B cell (primary cell): ENCODE measurements around the gene NHSL2. TPM values are rescaled to one million over a fixed set of nuclear protein-coding genes. Genes with fewer than 3 reads are reported as not detected.

ENCODE experiments used
- ATAC-seq: fragments of 200-7000 bp; cut with Tn5 transposase; one replicate; pipeline ENCODE4 v1.10.0; 2021; ENCODE audit warnings: low read depth, mild to moderate bottlenecking, moderate number of reproducible peaks, moderate library complexity
- CTCF ChIA-PET: fragments of 350-600 bp; sonication (Branson Sonifier 250); formaldehyde crosslinking; loops from one replicate; lab custom pipeline; 2021; ENCODE audit warnings: antibody characterized with exemption, inconsistent platforms; lab: Charles Lee
- POLR2A ChIA-PET: fragments of 350-600 bp; sonication (Branson Sonifier 250); formaldehyde crosslinking; loops from one replicate; lab custom pipeline; 2021; ENCODE audit warnings: antibody characterized with exemption; lab: Charles Lee
- DNase-seq: peaks from one replicate; pipeline ENCODE4 v3.0.0; 2013
- H2AFZ ChIP-seq: 2 replicates; pipeline ENCODE4 v1.6.1; 2012; ENCODE audit warnings: mild to moderate bottlenecking, low read depth, low read length; ENCODE audit not compliant: insufficient read depth, poor library complexity, severe bottlenecking
- H3K27ac ChIP-seq, 2 donors: 1 replicate in 1 of 2; 2 replicates in 1 of 2; pipeline ENCODE4 v1.5.1; 2012 to 2013; ENCODE audit warnings: low read length in 2 of 2, mild to moderate bottlenecking in 2 of 2, moderate library complexity in 1 of 2
- H3K27me3 ChIP-seq, 4 experiments: fragments of 200-600 bp in 1 of 4; sonication (generic) in 1 of 4; replicated peaks in 1 of 4; 1 replicate in 2 of 4; 2 replicates in 2 of 4; pipeline versions ENCODE4 v1.6.1 to v1.7.0; 2013 to 2016; ENCODE audit warnings: low read length in 3 of 4, mild to moderate bottlenecking in 2 of 4, mixed read lengths in 1 of 4, moderate library complexity in 1 of 4; ENCODE audit not compliant: insufficient read depth in 4 of 4, control insufficient read depth in 3 of 4; ENCODE audit errors: control extremely low read depth in 1 of 4
- H3K36me3 ChIP-seq, 2 experiments: replicated peaks in 1 of 2; 1 replicate in 1 of 2; 2 replicates in 1 of 2; pipeline versions ENCODE4 v1.6.1 to v1.7.1; 2013; ENCODE audit warnings: low read length in 1 of 2; ENCODE audit not compliant: insufficient read depth in 2 of 2, control insufficient read depth in 1 of 2; ENCODE audit errors: control extremely low read depth in 1 of 2, extremely low read depth in 1 of 2
- H3K4me1 ChIP-seq, 2 donors: fragments of 200-600 bp in 1 of 2; sonication (generic) in 1 of 2; 1 replicate in 1 of 2; 2 replicates in 1 of 2; pipeline versions ENCODE4 v1.5.1 to v1.6.1; 2013 to 2017; ENCODE audit warnings: low read length in 2 of 2; ENCODE audit not compliant: control insufficient read depth in 2 of 2, insufficient read depth in 2 of 2
- H3K4me2 ChIP-seq: replicated peaks from 2 replicates; pipeline ENCODE3; 2012; ENCODE audit warnings: mild to moderate bottlenecking, low read depth, low read length; ENCODE audit not compliant: poor library complexity, severe bottlenecking
- H3K4me3 ChIP-seq, 5 experiments: fragments of 200-600 bp in 1 of 5; sonication (generic) in 1 of 5; 1 replicate in 3 of 5; 2 replicates in 2 of 5; pipeline versions ENCODE4 v1.5.1 to v1.7.0; 2011 to 2016; ENCODE audit warnings: low read length in 4 of 5, mild to moderate bottlenecking in 4 of 5, low read depth in 2 of 5, control low read depth in 1 of 5, moderate library complexity in 1 of 5; ENCODE audit not compliant: insufficient read depth in 1 of 5; ENCODE audit errors: control extremely low read depth in 1 of 5, extremely low read depth in 1 of 5
- H3K79me2 ChIP-seq: fragments of 200-600 bp; sonication (generic); one replicate; pipeline ENCODE4 v1.6.0; 2016; ENCODE audit warnings: low read length; ENCODE audit not compliant: control insufficient read depth, insufficient read depth
- H3K9ac ChIP-seq: fragments of 200-600 bp; sonication (generic); 2 replicates; pipeline ENCODE4 v1.6.1; 2017; ENCODE audit warnings: mild to moderate bottlenecking, low read length, moderate library complexity
- H3K9me3 ChIP-seq, 3 donors: one replicate each; pipeline versions ENCODE4 v1.6.1 to v1.7.1; 2013; ENCODE audit warnings: low read length in 2 of 3; ENCODE audit not compliant: control insufficient read depth in 2 of 3, insufficient read depth in 1 of 3; ENCODE audit errors: control extremely low read depth in 1 of 3
- H4K20me1 ChIP-seq: 2 replicates; pipeline ENCODE4 v1.6.0; 2012; ENCODE audit warnings: mild to moderate bottlenecking, low read length; ENCODE audit not compliant: insufficient read depth, control insufficient read depth, poor library complexity, severe bottlenecking
- H3K27ac Mint-ChIP-seq: one replicate; pipeline ENCODE4 v1.8.0; 2021; ENCODE audit warnings: mixed read lengths
- H3K27me3 Mint-ChIP-seq: one replicate; pipeline ENCODE4 v1.8.0; 2021; ENCODE audit warnings: mixed read lengths
- H3K4me1 Mint-ChIP-seq: one replicate; pipeline ENCODE4 v1.8.0; 2021; ENCODE audit warnings: mixed read lengths
- H3K4me3 Mint-ChIP-seq: one replicate; pipeline ENCODE4 v1.8.0; 2021; ENCODE audit warnings: mixed read lengths
- H3K9me3 Mint-ChIP-seq: one replicate; pipeline ENCODE4 v1.8.0; 2022; ENCODE audit warnings: mixed read lengths; ENCODE audit not compliant: insufficient read depth
- EZH2 ChIP-seq: IDR thresholded peaks from 2 replicates; pipeline ENCODE4 v1.6.1; 2012; ENCODE audit warnings: borderline replicate concordance, low read depth, mild to moderate bottlenecking, moderate library complexity, low read length; ENCODE audit not compliant: insufficient read depth, poor library complexity, severe bottlenecking
- WGBS: methylation state at CpG from one replicate; pipeline ENCODE4 v1.1.5; 2013; ENCODE audit warnings: missing lambda C conversion rate; ENCODE audit not compliant: insufficient coverage; 5-methylcytosine and 5-hydroxymethylcytosine counted together
- intact Hi-C: fragments of 100-400 bp; cut with micrococcal nuclease; formaldehyde crosslinking; loops from one replicate; pipeline ENCODE4 v1.10.0; 2022
- polyA plus RNA-seq: library from polyadenylated mRNA; depleted of rRNA; stranded (reverse); fragments of >200 nt; gene quantifications from 2 replicates; pipeline ENCODE4 v1.2.3, GENCODE V29; 2012
- total RNA-seq, 2 donors: library from RNA; stranded (reverse); fragments of 120-200 nt in 1 of 2; gene quantifications; 1 replicate in 1 of 2; 2 replicates in 1 of 2; pipeline versions ENCODE4 v1.2.3 to v1.2.4, GENCODE V29; 2013 to 2022
- TF ChIP-seq, protein P1 (sequence below): fragments of 200-600 bp; IDR thresholded peaks from one replicate; pipeline ENCODE4 v1.8.0; 2022; ENCODE audit warnings: antibody characterized with exemption, mild to moderate bottlenecking

NHSL2 gene
- total and polyA plus RNA-seq, 2 donors (not counting 1 experiment from before 2014, with no cell fraction given): 0.16 to 1.7 TPM

DNA sequence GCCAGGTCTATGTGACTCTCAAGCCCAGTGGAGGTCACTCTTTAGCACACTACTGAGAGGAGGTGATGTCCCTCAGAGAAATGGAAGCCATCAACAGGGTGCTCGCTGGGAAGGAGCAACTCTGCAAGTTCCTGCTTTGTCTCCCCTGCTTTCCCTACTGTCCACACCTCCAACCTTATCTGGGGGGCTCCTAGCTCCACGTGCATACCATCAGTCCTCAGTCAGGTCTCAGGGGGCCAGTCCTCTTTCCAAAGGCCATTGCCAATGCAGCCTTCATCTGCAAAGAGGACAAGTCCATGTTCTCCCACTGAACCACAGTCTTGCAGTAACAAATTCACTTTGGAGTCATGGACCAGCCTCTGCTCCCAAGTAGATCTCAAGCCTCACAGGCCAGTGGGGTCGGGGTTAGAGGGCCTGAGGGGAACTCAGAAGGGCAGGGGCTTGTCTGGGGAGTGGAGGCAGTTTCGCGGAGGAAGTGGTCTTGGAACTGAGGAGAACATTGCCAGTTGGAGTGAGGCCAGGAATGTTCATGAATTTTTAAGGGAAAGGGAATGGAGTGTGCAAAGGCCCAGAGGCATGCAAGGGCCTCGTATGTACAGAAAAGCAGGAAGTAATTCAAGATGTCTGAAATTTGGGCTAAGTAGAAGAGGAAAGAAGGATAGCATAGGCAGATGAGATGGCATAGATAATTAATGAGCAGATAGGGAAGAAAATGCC, 212.1 kb downstream of the NHSL2 start:
- Mint-ChIP-seq H3K9me3 (no peaks in the 10 kb centered on the region), H3K27ac (no peak overlapping the region), H3K4me3 (no peak overlapping the region), H3K4me1 (peaks cover 38% of the 10 kb centered on the region), H3K27me3 (peaks cover 4% of the 10 kb centered on the region)
- H3K27ac ChIP-seq: no peak overlapping the region
- H3K9me3 ChIP-seq: no peaks in the 10 kb centered on the region
- peaks cover 18 to 39% of the 10 kb centered on the region in 2 donors for H3K4me1 ChIP-seq
- H3K4me2 ChIP-seq: no peak overlapping the region
- no peak overlapping the region for H2AFZ ChIP-seq
- WGBS: 79% methylated on average over 5 of the region's 6 CpGs
- DNase-seq: no peak
- H3K36me3 ChIP-seq: no peaks in the 10 kb centered on the region
- no peak overlapping the region for H3K4me3 ChIP-seq
- TF ChIP-seq, protein P1, sequence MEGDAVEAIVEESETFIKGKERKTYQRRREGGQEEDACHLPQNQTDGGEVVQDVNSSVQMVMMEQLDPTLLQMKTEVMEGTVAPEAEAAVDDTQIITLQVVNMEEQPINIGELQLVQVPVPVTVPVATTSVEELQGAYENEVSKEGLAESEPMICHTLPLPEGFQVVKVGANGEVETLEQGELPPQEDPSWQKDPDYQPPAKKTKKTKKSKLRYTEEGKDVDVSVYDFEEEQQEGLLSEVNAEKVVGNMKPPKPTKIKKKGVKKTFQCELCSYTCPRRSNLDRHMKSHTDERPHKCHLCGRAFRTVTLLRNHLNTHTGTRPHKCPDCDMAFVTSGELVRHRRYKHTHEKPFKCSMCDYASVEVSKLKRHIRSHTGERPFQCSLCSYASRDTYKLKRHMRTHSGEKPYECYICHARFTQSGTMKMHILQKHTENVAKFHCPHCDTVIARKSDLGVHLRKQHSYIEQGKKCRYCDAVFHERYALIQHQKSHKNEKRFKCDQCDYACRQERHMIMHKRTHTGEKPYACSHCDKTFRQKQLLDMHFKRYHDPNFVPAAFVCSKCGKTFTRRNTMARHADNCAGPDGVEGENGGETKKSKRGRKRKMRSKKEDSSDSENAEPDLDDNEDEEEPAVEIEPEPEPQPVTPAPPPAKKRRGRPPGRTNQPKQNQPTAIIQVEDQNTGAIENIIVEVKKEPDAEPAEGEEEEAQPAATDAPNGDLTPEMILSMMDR: no peak
- no peak for TF ChIP-seq EZH2
- no peaks in the 10 kb centered on the region for H4K20me1 ChIP-seq
- H3K27me3 ChIP-seq: peaks cover 0 to 4% (median 1%) of the 10 kb centered on the region in 4 experiments
- intact Hi-C loops: no loop called here
- POLR2A ChIA-PET: no interaction called here
- no peaks in the 10 kb centered on the region for H3K79me2 ChIP-seq
- CTCF ChIA-PET: interaction anchor here (7.9 kb wide), 1 partner anchor 122 kb away, joined by 83 read pairs; no protein-coding TSS in a partner anchor
- no peak for ATAC-seq
- H3K9ac ChIP-seq: no peak overlapping the region

- no peak overlapping the region for H3K4me3 Mint-ChIP-seq
- H3K79me2 ChIP-seq: no peaks in the 10 kb centered on the region
- no peak overlapping the region for H3K27ac ChIP-seq
- no peak overlapping the region for H2AFZ ChIP-seq
- H4K20me1 ChIP-seq: no peaks in the 10 kb centered on the region
- no peaks in the 10 kb centered on the region for H3K9me3 ChIP-seq
- H3K4me1 ChIP-seq: peaks cover 18 to 39% of the 10 kb centered on the region in 2 donors
- H3K27ac Mint-ChIP-seq: no peak overlapping the region
- H3K27me3 ChIP-seq: peaks cover 0 to 4% (median 1%) of the 10 kb centered on the region in 4 experiments
- H3K4me1 Mint-ChIP-seq: peaks cover 38% of the 10 kb centered on the region
- H3K4me2 ChIP-seq: no peak overlapping the region
- peaks cover 4% of the 10 kb centered on the region for H3K27me3 Mint-ChIP-seq
- H3K36me3 ChIP-seq: no peaks in the 10 kb centered on the region
- ATAC-seq (no peak), DNase-seq (peak; percentile 20)
- no peak overlapping the region for H3K9ac ChIP-seq
- H3K4me3 ChIP-seq: no peak overlapping the region
- WGBS: no CpG with 5 or more reads among the region's 11 CpGs
- TF ChIP-seq EZH2: no peak
- TF ChIP-seq, protein P1: no peak
- intact Hi-C loops: no loop called here
- CTCF ChIA-PET: interaction anchor here (1.4 to 7.9 kb wide), 3 partner anchors 63 to 123 kb away, joined by 3 to 108 read pairs (median 83); no protein-coding TSS in a partner anchor
- POLR2A ChIA-PET: no interaction called here
- no peaks in the 10 kb centered on the region for H3K9me3 Mint-ChIP-seq
Measured at GRCh38 chrX:72123471-72124185, 213.0 kb downstream of the NHSL2 start.
